D721Med (cell line): Measurements from ENCODE around the gene MALRD1.
A peak's percentile ranks its signal among the peaks of the same experiment; 100 is the strongest.

Source experiments
- DNase-seq: peaks from one replicate; pipeline ENCODE4 v3.0.0; 2011; ENCODE audit warnings: low spot score; ENCODE audit not compliant: insufficient read length
- FAIRE-seq: peaks from 2 replicates; lab custom pipeline; 2011; peaks lifted over from hg19 to GRCh38; lab: Jason Lieb, UNC
- CTCF ChIP-seq: IDR thresholded peaks from 2 replicates; pipeline ENCODE4 v1.5.1; 2012; ENCODE audit warnings: mild to moderate bottlenecking, control low read depth; ENCODE audit not compliant: insufficient read depth; ENCODE audit errors: missing control alignments

Gene MALRD1

GRCh38 chr10:19317952-19318351, 269.4 kb downstream of the MALRD1 start:
- no peak for FAIRE-seq
- DNase-seq = no peak
- no peak for TF ChIP-seq CTCF

DNA sequence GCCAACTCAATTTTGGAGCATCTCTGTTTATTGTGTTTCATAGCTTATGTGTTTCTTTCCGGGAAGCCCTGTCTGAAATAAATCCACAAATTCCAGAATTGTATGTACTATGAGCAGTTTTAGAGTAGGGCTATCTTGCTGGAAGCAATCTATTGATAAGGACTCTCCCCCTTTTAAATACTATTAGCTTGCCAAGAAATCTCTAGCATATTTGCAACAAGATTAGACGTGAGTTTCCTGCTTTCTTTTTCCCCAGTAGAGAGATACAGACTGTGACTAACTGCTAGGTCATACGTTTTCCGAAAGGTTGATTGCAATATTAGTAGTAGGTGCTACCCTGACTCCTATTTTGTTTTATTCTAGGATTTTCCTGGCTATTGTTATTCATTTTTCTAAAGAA, 277.0 kb downstream of the MALRD1 start:
- FAIRE-seq (no peak), DNase-seq (no peak)
- no peak for TF ChIP-seq CTCF

GRCh38 chr10:19328582-19328981, 280.0 kb downstream of the MALRD1 start:
- TF ChIP-seq CTCF = no peak
- FAIRE-seq (no peak), DNase-seq (no peak)

GRCh38 chr10:19329475-19329874, 280.9 kb downstream of the MALRD1 start:
- no peak for FAIRE-seq

GRCh38 chr10:19332304-19332703, 283.7 kb downstream of the MALRD1 start:
- no peak for FAIRE-seq
- DNase-seq = no peak
- TF ChIP-seq CTCF = no peak

More at GRCh38 chr10:19329475-19329874, 280.9 kb downstream of the MALRD1 start:
- no peak for TF ChIP-seq CTCF
- DNase-seq = no peak

DNA sequence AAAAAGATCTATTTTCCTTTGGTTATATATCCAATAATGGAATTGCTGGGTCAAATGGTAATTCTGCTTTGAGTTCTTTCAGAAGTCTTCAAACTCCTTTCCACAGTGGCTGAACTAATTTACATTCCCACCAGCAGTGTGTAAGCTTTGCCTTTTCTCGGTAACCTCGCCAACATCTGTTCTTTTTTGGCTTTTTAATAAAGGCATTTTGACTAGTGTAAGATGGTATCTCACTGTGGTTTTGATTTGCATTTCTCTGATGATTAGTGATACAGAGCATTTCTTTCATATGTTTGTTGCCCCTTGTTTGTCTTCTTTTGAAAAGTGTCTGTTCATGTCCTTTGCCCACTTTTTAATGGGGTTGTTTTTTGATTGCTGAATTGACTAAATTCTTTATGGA, 285.0 kb downstream of the MALRD1 start:
- no peak for TF ChIP-seq CTCF
- FAIRE-seq (no peak), DNase-seq (no peak)

DNA sequence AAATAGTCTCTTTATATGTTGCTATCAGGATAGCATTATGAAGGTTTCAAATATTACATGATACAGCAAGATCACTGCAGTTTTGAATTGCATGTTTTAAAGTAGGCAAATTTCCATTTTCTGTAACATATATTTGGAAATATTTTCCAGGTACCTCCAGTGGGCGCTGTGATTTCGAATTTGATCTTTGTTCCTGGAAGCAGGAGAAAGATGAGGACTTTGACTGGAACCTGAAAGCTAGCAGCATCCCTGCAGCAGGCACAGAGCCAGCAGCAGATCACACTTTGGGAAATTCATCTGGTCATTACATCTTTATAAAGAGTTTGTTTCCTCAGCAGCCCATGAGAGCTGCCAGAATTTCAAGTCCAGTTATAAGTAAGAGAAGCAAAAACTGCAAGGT, 299.0 kb downstream of the MALRD1 start:
- FAIRE-seq (no peak), DNase-seq (no peak)
- peak; percentile 23 for TF ChIP-seq CTCF
